Endothelial cell of umbilical vein (primary cell): ENCODE results near the gene EXD3. TPM values are rescaled to one million over a fixed set of nuclear protein-coding genes. Genes with fewer than 3 reads are reported as not detected.

Experiments
- BruUV-seq: library from RNA; stranded (reverse); fragments of 400-500 nt; replicated peaks from 2 replicates; lab custom pipeline; 2021; lab: Mats Ljungman, UMichigan
- CTCF ChIA-PET: fragments of 300-600, 350-600 bp; sonication (Branson Sonifier 250); formaldehyde crosslinking; loops from one replicate; lab custom pipeline; 2021; ENCODE audit warnings: antibody characterized with exemption, inconsistent platforms; lab: Charles Lee
- POLR2A ChIA-PET: fragments of 300-600, 350-600 bp; sonication (Branson Sonifier 250); formaldehyde crosslinking; loops from one replicate; lab custom pipeline; 2021; ENCODE audit warnings: antibody characterized with exemption, inconsistent platforms; lab: Charles Lee
- DNase-seq: peaks from one replicate; pipeline ENCODE4 v3.0.0-alpha.2; 2011; ENCODE audit warnings: low read depth, low spot score
- FAIRE-seq: peaks from 2 replicates; lab custom pipeline; 2011; peaks lifted over from hg19 to GRCh38; lab: Jason Lieb, UNC
- H2AFZ ChIP-seq: 2 replicates; pipeline ENCODE4 v1.6.0; 2012; ENCODE audit warnings: low read depth, low read length, control low read depth, inconsistent platforms
- H3K27ac ChIP-seq: 2 replicates; pipeline ENCODE4 v1.5.1; 2011; ENCODE audit warnings: low read depth, mild to moderate bottlenecking, control low read depth, low read length, moderate library complexity; ENCODE audit not compliant: insufficient read depth
- H3K27me3 ChIP-seq, 2 experiments: 2 replicates each; pipeline versions ENCODE4 v1.6.0 to v1.6.1; 2011; ENCODE audit warnings: low read length in 2 of 2, mixed read lengths in 1 of 2; ENCODE audit not compliant: control insufficient read depth in 2 of 2, insufficient read depth in 2 of 2
- H3K36me3 ChIP-seq, 2 experiments: 2 replicates in 1 of 2; 3 replicates in 1 of 2; pipeline ENCODE4 v1.5.1; 2011; ENCODE audit warnings: low read length in 2 of 2, mild to moderate bottlenecking in 1 of 2, moderate library complexity in 1 of 2; ENCODE audit not compliant: control insufficient read depth in 2 of 2, insufficient read depth in 2 of 2; ENCODE audit errors: extremely low read depth in 1 of 2
- H3K4me1 ChIP-seq: 3 replicates; pipeline ENCODE4 v1.5.1; 2011; ENCODE audit warnings: mild to moderate bottlenecking, low read length; ENCODE audit not compliant: control insufficient read depth, insufficient read depth; ENCODE audit errors: extremely low read depth
- H3K4me2 ChIP-seq: 2 replicates; pipeline ENCODE4 v1.6.1; 2011; ENCODE audit warnings: low read length, control low read depth, mixed read lengths; ENCODE audit not compliant: insufficient read depth
- H3K4me3 ChIP-seq, 3 experiments: fragments of 200-600 bp in 1 of 3; sonication (generic), shearing (Covaris generic) in 1 of 3; replicated peaks in 1 of 3; 2 replicates each; pipeline ENCODE4 v1.5.1; 2011 to 2016; ENCODE audit warnings: control low read depth in 3 of 3, low read length in 3 of 3, mild to moderate bottlenecking in 2 of 3, inconsistent platforms in 1 of 3, low read depth in 1 of 3, moderate library complexity in 1 of 3; ENCODE audit not compliant: insufficient read depth in 1 of 3
- H3K79me2 ChIP-seq: 2 replicates; pipeline ENCODE4 v1.6.0; 2012; ENCODE audit warnings: low read length, inconsistent platforms; ENCODE audit not compliant: control insufficient read depth, insufficient read depth
- H3K9ac ChIP-seq: replicated peaks from 2 replicates; pipeline ENCODE3; 2011; ENCODE audit warnings: low read length, control low read depth; ENCODE audit not compliant: insufficient read depth; ENCODE audit errors: extremely low read depth
- H3K9me1 ChIP-seq: replicated peaks from 3 replicates; pipeline ENCODE4 v1.6.0; 2011; ENCODE audit warnings: mild to moderate bottlenecking, low read length; ENCODE audit not compliant: control insufficient read depth, insufficient read depth; ENCODE audit errors: extremely low read depth
- H3K9me3 ChIP-seq: replicated peaks from 2 replicates; pipeline ENCODE4 v1.5.1; 2012; ENCODE audit warnings: low read length, inconsistent platforms; ENCODE audit not compliant: control insufficient read depth, insufficient read depth
- H4K20me1 ChIP-seq: replicated peaks from 2 replicates; pipeline ENCODE3; 2011; ENCODE audit warnings: mild to moderate bottlenecking, low read length; ENCODE audit not compliant: control insufficient read depth, insufficient read depth; ENCODE audit errors: extremely low read depth
- EZH2 ChIP-seq: IDR thresholded peaks from 2 replicates; pipeline ENCODE4 v1.6.1; 2012; ENCODE audit warnings: borderline replicate concordance, low read depth, mild to moderate bottlenecking, moderate library complexity, low read length, inconsistent platforms; ENCODE audit not compliant: severe bottlenecking
- FOS ChIP-seq: IDR thresholded peaks from 2 replicates; pipeline ENCODE4 v1.6.1; 2011; ENCODE audit warnings: mild to moderate bottlenecking, low read length, moderate library complexity, borderline replicate concordance; ENCODE audit not compliant: insufficient read depth
- GATA2 ChIP-seq: IDR thresholded peaks from 2 replicates; pipeline ENCODE4 v1.7.0; 2011; ENCODE audit warnings: low read depth, mild to moderate bottlenecking, moderate library complexity, mixed read lengths, low read length; ENCODE audit not compliant: insufficient read length, insufficient read depth
- JUN ChIP-seq: IDR thresholded peaks from 2 replicates; pipeline ENCODE4 v1.6.1; 2011; ENCODE audit warnings: borderline replicate concordance, low read depth; ENCODE audit not compliant: insufficient read length, insufficient read depth
- MYC ChIP-seq: IDR thresholded peaks from one replicate; pipeline ENCODE4 v1.6.1; 2011; ENCODE audit warnings: mild to moderate bottlenecking, low read depth, low read length
- POLR2A ChIP-seq: IDR thresholded peaks from 2 replicates; pipeline ENCODE4 v1.6.1; 2012; ENCODE audit warnings: low read depth, mild to moderate bottlenecking, control low read depth, low read length
- POLR2AphosphoS5 ChIP-seq: IDR thresholded peaks from 2 replicates; pipeline ENCODE4 v1.6.1; 2012; ENCODE audit warnings: low read depth, mild to moderate bottlenecking, control low read depth, low read length, moderate library complexity; ENCODE audit not compliant: insufficient read depth
- dilution Hi-C: fragments of 300-500 bp; cut with MboI; formaldehyde crosslinking; loops from one replicate; pipeline ENCODE4 v1.15.0; 2019; ENCODE audit warnings: low sequenced_read_pairs; ENCODE audit not compliant: extremely low pct_ligation_motif_present
- intact Hi-C: fragments of 100-400 bp; cut with micrococcal nuclease; formaldehyde crosslinking; loops from one replicate; pipeline ENCODE4 v1.10.0; 2022
- polyA plus RNA-seq, 4 experiments: library from polyadenylated mRNA; depleted of rRNA in 3 of 4; stranded (reverse) in 3 of 4; unstranded in 1 of 4; fragments of >200 nt; gene quantifications; 2 replicates each; pipeline versions ENCODE4 v1.2.1 to v1.2.3, GENCODE V29; 2011 to 2012; ENCODE audit warnings: missing spikeins in 1 of 4
- total RNA-seq: library from RNA; stranded (reverse); gene quantifications from 2 replicates; pipeline ENCODE4 v1.2.3, GENCODE V29; 2021
- TF ChIP-seq, protein P1 (sequence below), 2 donors: IDR thresholded peaks; 1 replicate in 1 of 2; 2 replicates in 1 of 2; pipeline ENCODE4 v1.5.1; 2011; ENCODE audit warnings: low read length in 2 of 2, mild to moderate bottlenecking in 2 of 2, moderate library complexity in 2 of 2, control low read depth in 1 of 2, inconsistent platforms in 1 of 2, low read depth in 1 of 2; ENCODE audit not compliant: insufficient read depth in 1 of 2; ENCODE audit errors: extremely low read depth in 1 of 2
- TF ChIP-seq, protein P2 (sequence below): IDR thresholded peaks from 2 replicates; pipeline ENCODE4 v1.6.1; 2011; ENCODE audit not compliant: insufficient read depth, insufficient read length

The EXD3 gene
- total and polyA plus RNA-seq, 2 donors (not counting 3 experiments of a cell fraction or from before 2014, with no cell fraction given), result 17.7 to 30.3 TPM

DNA sequence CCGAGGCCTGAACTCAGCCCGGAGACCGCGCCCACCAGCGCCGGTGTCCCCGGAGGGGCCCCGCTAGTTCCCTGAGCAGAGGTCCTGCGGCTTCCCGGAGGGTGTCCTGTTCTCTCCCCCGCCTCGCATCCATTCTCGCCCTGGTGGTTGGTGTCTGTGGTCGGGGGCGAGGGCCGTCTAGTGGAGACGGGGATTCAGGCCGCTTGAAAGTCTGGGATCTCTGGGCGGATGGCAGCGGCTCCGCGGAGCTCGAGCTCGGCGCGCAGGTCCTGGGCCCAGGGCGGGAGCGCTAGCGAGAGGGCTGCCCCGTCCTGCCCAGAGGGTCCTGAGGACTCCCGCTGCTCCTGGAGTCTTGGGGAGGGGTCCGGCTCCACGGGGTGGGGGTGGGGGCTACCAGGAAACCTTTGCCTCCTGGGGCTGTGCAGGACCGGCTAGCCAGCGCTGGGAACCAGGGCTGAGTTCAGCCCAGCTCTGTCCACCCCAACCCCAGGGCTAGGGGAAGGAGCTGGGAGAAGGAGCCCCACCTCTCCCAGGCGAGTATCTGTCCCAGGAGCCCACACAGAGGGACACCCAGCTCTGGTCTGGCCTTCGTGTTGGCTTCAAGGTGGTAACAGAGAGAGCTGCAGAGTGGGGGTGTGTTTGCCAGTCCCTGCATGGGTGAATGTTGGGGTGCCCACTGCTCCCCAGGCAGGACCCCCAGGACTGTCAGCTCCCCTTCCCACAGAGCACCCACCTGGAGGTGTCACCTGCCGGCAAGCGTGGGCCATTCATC lies 141.4 kb downstream of the EXD3 start:
- peaks cover 42% of the 10 kb centered on the region for H3K79me2 ChIP-seq
- no peak overlapping the region for H3K4me2 ChIP-seq
- H4K20me1 ChIP-seq, result no peaks in the 10 kb centered on the region
- FAIRE-seq (no peak), DNase-seq (no peak)
- no peak overlapping the region for H3K9ac ChIP-seq
- no peaks in the 10 kb centered on the region for H3K27me3 ChIP-seq
- H2AFZ ChIP-seq, result no peak overlapping the region
- intact Hi-C loops, result no loop called here
- TF ChIP-seq MYC (no peak), FOS (no peak), JUN (no peak), POLR2AphosphoS5 (no peak), GATA2 (no peak), POLR2A (no peak), EZH2 (no peak)
- TF ChIP-seq, protein P1, sequence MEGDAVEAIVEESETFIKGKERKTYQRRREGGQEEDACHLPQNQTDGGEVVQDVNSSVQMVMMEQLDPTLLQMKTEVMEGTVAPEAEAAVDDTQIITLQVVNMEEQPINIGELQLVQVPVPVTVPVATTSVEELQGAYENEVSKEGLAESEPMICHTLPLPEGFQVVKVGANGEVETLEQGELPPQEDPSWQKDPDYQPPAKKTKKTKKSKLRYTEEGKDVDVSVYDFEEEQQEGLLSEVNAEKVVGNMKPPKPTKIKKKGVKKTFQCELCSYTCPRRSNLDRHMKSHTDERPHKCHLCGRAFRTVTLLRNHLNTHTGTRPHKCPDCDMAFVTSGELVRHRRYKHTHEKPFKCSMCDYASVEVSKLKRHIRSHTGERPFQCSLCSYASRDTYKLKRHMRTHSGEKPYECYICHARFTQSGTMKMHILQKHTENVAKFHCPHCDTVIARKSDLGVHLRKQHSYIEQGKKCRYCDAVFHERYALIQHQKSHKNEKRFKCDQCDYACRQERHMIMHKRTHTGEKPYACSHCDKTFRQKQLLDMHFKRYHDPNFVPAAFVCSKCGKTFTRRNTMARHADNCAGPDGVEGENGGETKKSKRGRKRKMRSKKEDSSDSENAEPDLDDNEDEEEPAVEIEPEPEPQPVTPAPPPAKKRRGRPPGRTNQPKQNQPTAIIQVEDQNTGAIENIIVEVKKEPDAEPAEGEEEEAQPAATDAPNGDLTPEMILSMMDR (IDR thresholded peaks at IDR 0.05; ENCODE audit: extremely low read depth in 1 of 2, insufficient read depth in 1 of 2, low read depth in 1 of 2, low read length in 2 of 2), result no peak
- TF ChIP-seq, protein P2, sequence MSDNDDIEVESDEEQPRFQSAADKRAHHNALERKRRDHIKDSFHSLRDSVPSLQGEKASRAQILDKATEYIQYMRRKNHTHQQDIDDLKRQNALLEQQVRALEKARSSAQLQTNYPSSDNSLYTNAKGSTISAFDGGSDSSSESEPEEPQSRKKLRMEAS, result no peak
- no peaks in the 10 kb centered on the region for H3K9me1 ChIP-seq
- no TSS peak for BruUV-seq
- POLR2A ChIA-PET, result no interaction called here
- peaks cover 23% of the 10 kb centered on the region for H3K4me1 ChIP-seq
- CTCF ChIA-PET, result no interaction called here
- no peak overlapping the region for H3K4me3 ChIP-seq
- dilution Hi-C loops, result no loop called here
- H3K27ac ChIP-seq, result no peak overlapping the region
- peaks cover 10% of the 10 kb centered on the region in 2 experiments for H3K36me3 ChIP-seq
- no peaks in the 10 kb centered on the region for H3K9me3 ChIP-seq
